ENCODE data around the gene USP11. TPM values are rescaled to one million over a fixed set of nuclear protein-coding genes. Genes with fewer than 3 reads are reported as not detected.

USP11 gene
- total RNA-seq, 1 donor from 2014 or later: 72.5 TPM

DNA sequence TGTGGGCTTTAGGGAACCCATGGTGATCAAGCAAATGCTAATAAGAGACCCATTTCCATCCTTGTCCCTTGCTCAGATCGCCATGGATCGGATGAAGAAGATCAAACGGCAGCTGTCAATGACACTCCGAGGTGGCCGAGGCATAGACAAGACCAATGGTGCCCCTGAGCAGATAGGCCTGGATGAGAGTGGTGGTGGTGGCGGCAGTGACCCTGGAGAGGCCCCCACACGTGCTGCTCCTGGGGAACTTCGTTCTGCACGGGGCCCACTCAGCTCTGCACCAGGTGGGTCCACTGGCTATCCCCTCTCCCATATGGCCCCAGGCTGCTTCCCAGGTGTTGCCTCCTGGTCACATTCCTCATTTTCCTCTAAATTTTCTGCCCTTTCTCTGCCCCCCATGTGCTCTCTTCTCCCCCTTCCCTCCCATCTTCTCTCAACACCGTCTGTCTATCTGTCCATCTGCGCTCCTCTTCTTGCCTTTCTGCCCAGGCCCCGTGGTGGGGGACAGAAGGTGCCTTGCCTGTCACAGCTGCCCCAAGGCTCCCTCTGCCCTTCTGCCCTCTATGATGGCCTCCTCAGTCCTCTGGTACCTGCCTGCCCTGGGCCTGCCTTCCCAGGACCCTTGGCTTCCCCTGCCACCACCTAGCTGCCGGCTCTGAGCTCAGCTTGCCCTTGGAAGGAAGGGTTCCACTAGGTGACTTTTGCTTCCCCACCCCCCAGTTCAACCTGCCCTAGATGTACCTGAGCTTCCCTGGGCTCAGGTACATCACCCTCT is 9.1 kb upstream of the USP11 start:
- Mint-ChIP-seq H3K4me3 (ENCODE audit: unreplicated experiment) (no peak overlapping the region), H3K27ac (ENCODE audit: unreplicated experiment) (no peak overlapping the region), H3K36me3 (ENCODE audit: low read depth, unreplicated experiment) (peaks cover 12% of the 10 kb centered on the region), H3K27me3 (ENCODE audit: unreplicated experiment) (peaks cover 4% of the 10 kb centered on the region), H3K4me1 (ENCODE audit: unreplicated experiment) (peaks cover 18% of the 10 kb centered on the region), H3K9me3 (ENCODE audit: unreplicated experiment) (no peaks in the 10 kb centered on the region)
- no peak for DNase-seq (ENCODE audit: low spot score)
- TF ChIP-seq, protein P1, sequence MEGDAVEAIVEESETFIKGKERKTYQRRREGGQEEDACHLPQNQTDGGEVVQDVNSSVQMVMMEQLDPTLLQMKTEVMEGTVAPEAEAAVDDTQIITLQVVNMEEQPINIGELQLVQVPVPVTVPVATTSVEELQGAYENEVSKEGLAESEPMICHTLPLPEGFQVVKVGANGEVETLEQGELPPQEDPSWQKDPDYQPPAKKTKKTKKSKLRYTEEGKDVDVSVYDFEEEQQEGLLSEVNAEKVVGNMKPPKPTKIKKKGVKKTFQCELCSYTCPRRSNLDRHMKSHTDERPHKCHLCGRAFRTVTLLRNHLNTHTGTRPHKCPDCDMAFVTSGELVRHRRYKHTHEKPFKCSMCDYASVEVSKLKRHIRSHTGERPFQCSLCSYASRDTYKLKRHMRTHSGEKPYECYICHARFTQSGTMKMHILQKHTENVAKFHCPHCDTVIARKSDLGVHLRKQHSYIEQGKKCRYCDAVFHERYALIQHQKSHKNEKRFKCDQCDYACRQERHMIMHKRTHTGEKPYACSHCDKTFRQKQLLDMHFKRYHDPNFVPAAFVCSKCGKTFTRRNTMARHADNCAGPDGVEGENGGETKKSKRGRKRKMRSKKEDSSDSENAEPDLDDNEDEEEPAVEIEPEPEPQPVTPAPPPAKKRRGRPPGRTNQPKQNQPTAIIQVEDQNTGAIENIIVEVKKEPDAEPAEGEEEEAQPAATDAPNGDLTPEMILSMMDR (IDR thresholded peaks at IDR 0.05; ENCODE audit: unreplicated experiment): no peak

DNA sequence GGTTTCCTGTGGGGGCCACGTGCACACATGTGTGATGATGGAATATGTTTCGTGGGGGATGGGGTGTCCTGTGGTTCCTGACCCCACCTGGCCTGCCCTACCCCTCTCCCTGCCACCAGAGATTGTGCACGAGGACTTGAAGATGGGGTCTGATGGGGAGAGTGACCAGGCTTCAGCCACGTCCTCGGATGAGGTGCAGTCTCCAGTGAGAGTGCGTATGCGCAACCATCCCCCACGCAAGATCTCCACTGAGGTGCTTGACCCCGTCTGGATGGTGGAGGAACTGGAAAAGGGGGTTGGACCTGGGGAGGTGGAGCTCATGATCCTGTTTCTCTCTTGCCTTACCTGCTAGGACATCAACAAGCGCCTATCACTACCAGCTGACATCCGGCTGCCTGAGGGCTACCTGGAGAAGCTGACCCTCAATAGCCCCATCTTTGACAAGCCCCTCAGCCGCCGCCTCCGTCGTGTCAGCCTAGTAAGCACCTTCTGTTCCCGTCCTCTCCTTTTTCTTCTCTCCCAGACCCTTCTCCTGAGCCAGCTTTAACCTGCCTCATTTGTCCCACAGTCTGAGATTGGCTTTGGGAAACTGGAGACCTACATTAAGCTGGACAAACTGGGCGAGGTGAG is 8.4 kb upstream of the USP11 start:
- Mint-ChIP-seq H3K27ac (ENCODE audit: unreplicated experiment) (no peak overlapping the region), H3K36me3 (ENCODE audit: low read depth, unreplicated experiment) (peaks cover 12% of the 10 kb centered on the region), H3K9me3 (ENCODE audit: unreplicated experiment) (no peaks in the 10 kb centered on the region), H3K4me3 (ENCODE audit: unreplicated experiment) (no peak overlapping the region), H3K27me3 (ENCODE audit: unreplicated experiment) (peaks cover 1% of the 10 kb centered on the region), H3K4me1 (ENCODE audit: unreplicated experiment) (peaks cover 16% of the 10 kb centered on the region)
- TF ChIP-seq, protein P1 (IDR thresholded peaks at IDR 0.05; ENCODE audit: unreplicated experiment): no peak
- no peak for DNase-seq (ENCODE audit: low spot score)

DNA sequence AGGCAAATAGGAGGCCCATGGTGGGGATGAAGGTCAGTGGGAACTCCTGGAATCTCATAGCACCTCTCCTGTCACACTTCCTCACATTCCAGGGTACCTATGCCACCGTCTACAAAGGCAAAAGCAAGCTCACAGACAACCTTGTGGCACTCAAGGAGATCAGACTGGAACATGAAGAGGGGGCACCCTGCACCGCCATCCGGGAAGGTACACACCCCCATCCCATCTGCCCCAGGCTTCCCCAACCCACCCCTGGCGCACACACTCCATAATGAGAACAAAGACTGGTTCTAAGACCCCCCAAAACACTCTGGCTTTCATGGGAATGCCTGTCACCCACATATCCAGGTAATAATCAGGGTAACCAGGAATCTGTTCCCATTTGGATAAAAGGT is 7.9 kb upstream of the USP11 start:
- Mint-ChIP-seq H3K36me3 (ENCODE audit: low read depth, unreplicated experiment) (peaks cover 13% of the 10 kb centered on the region), H3K27ac (ENCODE audit: unreplicated experiment) (no peak overlapping the region), H3K9me3 (ENCODE audit: unreplicated experiment) (no peaks in the 10 kb centered on the region), H3K27me3 (ENCODE audit: unreplicated experiment) (no peaks in the 10 kb centered on the region), H3K4me1 (ENCODE audit: unreplicated experiment) (peaks cover 11% of the 10 kb centered on the region), H3K4me3 (ENCODE audit: unreplicated experiment) (no peak overlapping the region)
- DNase-seq (ENCODE audit: low spot score): no peak
- TF ChIP-seq, protein P1 (IDR thresholded peaks at IDR 0.05; ENCODE audit: unreplicated experiment): no peak

DNA sequence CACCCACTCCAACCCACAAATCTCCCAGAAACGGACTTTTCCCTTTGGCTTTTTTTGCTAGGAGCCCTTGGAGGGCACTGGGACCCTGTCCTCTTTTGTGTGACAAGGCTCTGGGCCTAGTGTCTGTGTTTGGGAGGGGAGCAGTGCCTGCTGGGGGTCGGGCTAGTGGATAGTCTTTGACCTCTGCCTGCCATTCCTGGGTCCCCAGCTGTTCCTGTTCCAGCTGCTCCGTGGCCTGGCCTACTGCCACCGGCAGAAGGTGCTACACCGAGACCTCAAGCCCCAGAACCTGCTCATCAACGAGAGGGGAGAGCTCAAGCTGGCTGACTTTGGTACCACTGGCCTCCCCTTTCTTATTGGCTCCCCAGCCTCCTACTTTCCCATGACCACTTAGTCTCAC is 6.7 kb upstream of the USP11 start:
- peaks cover 14% of the 10 kb centered on the region for H3K36me3 Mint-ChIP-seq (ENCODE audit: low read depth, unreplicated experiment)
- H3K4me1 Mint-ChIP-seq (ENCODE audit: unreplicated experiment): no peaks in the 10 kb centered on the region
- TF ChIP-seq, protein P1 (IDR thresholded peaks at IDR 0.05; ENCODE audit: unreplicated experiment): no peak
- H3K9me3 Mint-ChIP-seq (ENCODE audit: unreplicated experiment): no peaks in the 10 kb centered on the region
- H3K27me3 Mint-ChIP-seq (ENCODE audit: unreplicated experiment): no peaks in the 10 kb centered on the region
- H3K27ac Mint-ChIP-seq (ENCODE audit: unreplicated experiment): no peak overlapping the region
- no peak overlapping the region for H3K4me3 Mint-ChIP-seq (ENCODE audit: unreplicated experiment)
- DNase-seq (ENCODE audit: low spot score): no peak
